Colonic mucosa (tissue), 4 donors: ENCODE results near the gene HERC3. TPM values are rescaled to one million over a fixed set of nuclear protein-coding genes. Genes with fewer than 3 reads are reported as not detected.

Source experiments
- DNase-seq: peaks from one replicate; pipeline ENCODE4 v3.0.0-alpha.2; 2020
- H3K27ac ChIP-seq: fragments of 200-600 bp; one replicate; pipeline ENCODE4 v1.8.0; 2021
- H3K27me3 ChIP-seq: fragments of 200-600 bp; one replicate; pipeline ENCODE4 v1.8.0; 2021
- H3K36me3 ChIP-seq: fragments of 200-600 bp; one replicate; pipeline ENCODE4 v1.8.0; 2021
- H3K4me1 ChIP-seq: fragments of 200-600 bp; one replicate; pipeline ENCODE4 v1.8.0; 2021; ENCODE audit warnings: mild to moderate bottlenecking
- H3K4me3 ChIP-seq: fragments of 200-600 bp; one replicate; pipeline ENCODE4 v1.8.0; 2021
- H3K9ac ChIP-seq, 2 donors: one replicate each; pipeline ENCODE4 v1.7.0; 2013; ENCODE audit warnings: control low read depth in 2 of 2, low read depth in 2 of 2, low read length in 2 of 2
- H3K9me3 ChIP-seq: fragments of 200-600 bp; one replicate; pipeline ENCODE4 v1.8.0; 2021
- intact Hi-C: fragments of 100-400 bp; cut with DNase I; formaldehyde crosslinking; loops from one replicate; pipeline ENCODE4 v1.14.1; 2022
- total RNA-seq, 2 donors: library from RNA; stranded (reverse); fragmentation: NEBNext Ultra II Directional in 1 of 2; extraction: Animal tissue kit (Norgen Biotek cat#: 25700) in 1 of 2; gene quantifications; one replicate each; pipeline ENCODE4 v1.2.1, GENCODE V29; 2021
- TF ChIP-seq, protein P1 (sequence below): fragments of 200-600 bp; IDR thresholded peaks from one replicate; pipeline ENCODE4 v1.8.0; 2022; ENCODE audit warnings: antibody characterized with exemption, mild to moderate bottlenecking
- donor health status: healthy.
- donor health status: DM: no; HTN: no; CAD: no.
- donor health status: DM: no; HTN: no; CAD: no.

HERC3 gene
- total RNA-seq, 2 donors from 2014 or later = 23.0 to 51.4 TPM

DNA sequence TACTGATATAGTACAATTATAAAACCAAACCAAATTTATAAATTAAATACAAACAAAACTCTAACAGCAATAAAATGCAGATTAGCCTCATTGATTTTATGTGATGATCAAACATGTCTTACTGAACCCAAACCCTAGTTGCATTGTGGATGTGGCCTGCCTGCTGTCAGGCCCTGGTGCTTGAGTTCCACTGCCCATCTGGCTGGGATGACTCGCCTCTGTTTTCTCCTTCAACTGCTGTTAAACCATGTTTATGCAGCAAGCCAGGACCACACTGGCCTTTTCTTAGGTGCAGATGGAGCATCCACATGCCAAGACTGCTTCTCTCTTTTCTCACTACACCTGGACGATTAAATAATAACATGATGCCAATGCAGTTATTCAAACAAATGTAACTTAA lies 82.7 kb downstream of the HERC3 start:
- DNase-seq = no peak
- Histone ChIP-seq H3K9ac (no peak overlapping the region), H3K27ac (no peak overlapping the region), H3K4me1 (no peaks in the 10 kb centered on the region), H3K27me3 (no peaks in the 10 kb centered on the region), H3K36me3 (no peaks in the 10 kb centered on the region), H3K4me3 (no peak overlapping the region), H3K9me3 (no peaks in the 10 kb centered on the region)
- intact Hi-C loops = no loop called here
- TF ChIP-seq, protein P1, sequence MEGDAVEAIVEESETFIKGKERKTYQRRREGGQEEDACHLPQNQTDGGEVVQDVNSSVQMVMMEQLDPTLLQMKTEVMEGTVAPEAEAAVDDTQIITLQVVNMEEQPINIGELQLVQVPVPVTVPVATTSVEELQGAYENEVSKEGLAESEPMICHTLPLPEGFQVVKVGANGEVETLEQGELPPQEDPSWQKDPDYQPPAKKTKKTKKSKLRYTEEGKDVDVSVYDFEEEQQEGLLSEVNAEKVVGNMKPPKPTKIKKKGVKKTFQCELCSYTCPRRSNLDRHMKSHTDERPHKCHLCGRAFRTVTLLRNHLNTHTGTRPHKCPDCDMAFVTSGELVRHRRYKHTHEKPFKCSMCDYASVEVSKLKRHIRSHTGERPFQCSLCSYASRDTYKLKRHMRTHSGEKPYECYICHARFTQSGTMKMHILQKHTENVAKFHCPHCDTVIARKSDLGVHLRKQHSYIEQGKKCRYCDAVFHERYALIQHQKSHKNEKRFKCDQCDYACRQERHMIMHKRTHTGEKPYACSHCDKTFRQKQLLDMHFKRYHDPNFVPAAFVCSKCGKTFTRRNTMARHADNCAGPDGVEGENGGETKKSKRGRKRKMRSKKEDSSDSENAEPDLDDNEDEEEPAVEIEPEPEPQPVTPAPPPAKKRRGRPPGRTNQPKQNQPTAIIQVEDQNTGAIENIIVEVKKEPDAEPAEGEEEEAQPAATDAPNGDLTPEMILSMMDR = no peak

DNA sequence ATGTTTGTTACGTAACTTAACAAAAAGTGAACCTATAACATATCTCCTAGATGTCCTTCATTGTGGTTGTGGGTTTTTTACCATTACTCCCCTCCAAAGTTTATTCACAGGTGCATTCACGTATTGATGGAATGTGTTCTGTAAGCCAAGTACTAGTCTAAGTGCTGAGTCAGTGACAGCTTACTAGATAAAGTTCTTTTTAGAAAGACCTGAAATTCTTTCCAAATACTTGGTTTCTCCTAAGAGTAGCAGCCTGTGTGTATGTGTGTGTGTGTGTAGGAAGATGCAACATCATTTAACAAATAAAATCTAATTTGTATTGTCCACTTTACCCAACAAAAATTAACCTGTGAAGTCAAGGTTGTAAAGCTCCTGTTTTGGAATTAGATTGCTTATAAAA lies 83.3 kb downstream of the HERC3 start:
- TF ChIP-seq, protein P1 = no peak
- no peak overlapping the region for H3K4me3 ChIP-seq
- intact Hi-C loops = no loop called here
- no peaks in the 10 kb centered on the region for H3K36me3 ChIP-seq
- H3K9ac ChIP-seq = no peak overlapping the region
- H3K27ac ChIP-seq = no peak overlapping the region
- H3K27me3 ChIP-seq = no peaks in the 10 kb centered on the region
- no peaks in the 10 kb centered on the region for H3K9me3 ChIP-seq
- no peak for DNase-seq
- no peaks in the 10 kb centered on the region for H3K4me1 ChIP-seq

DNA sequence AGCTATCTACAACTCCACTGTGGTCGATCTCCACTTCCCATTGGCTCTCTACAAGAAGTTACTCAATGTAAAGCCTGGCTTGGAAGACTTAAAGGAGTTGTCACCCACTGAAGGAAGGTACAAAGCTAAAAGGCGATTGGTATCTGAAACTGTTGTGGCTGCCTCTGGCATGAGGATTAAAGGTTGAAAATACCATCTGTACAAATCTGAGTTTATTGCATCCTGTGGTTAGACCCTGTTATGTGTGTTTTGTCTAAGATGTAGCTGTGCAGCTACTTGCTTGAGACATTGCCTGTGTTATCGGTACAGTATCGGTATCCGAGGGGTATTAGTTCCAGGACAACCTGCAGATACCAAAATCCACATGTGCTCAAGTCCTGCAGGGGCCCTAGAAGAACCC lies 88.9 kb downstream of the HERC3 start:
- Histone ChIP-seq H3K9ac (no peak overlapping the region), H3K27ac (no peak overlapping the region), H3K4me3 (no peak overlapping the region), H3K4me1 (no peaks in the 10 kb centered on the region), H3K27me3 (no peaks in the 10 kb centered on the region), H3K36me3 (no peaks in the 10 kb centered on the region), H3K9me3 (no peaks in the 10 kb centered on the region)
- TF ChIP-seq, protein P1 = no peak
- DNase-seq = no peak
- intact Hi-C loops = no loop called here

DNA sequence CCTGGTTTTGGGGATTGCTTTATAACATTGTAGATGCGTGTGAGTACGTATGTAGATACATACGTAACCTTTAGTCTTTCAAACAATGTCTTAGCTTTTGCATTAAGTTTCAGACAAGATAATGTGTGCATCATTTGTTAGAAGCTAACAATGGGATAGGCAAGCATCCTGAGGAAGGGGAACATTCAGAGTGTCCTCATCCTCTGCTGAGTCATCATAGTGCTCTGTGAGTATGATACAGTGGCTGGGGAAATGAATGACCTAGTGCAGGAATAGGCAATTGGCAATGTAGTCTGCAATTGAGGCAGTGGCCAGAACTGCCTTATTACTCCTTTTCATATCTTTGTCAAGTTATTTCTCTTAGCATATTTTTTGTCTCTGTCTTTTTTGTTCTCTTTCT lies 98.1 kb downstream of the HERC3 start:
- Histone ChIP-seq H3K36me3 (peaks cover 5% of the 10 kb centered on the region), H3K27me3 (no peaks in the 10 kb centered on the region), H3K4me1 (no peaks in the 10 kb centered on the region), H3K4me3 (no peak overlapping the region), H3K9me3 (no peaks in the 10 kb centered on the region), H3K27ac (no peak overlapping the region), H3K9ac (no peak overlapping the region)
- no peak for DNase-seq
- TF ChIP-seq, protein P1 = no peak
- intact Hi-C loops = no loop called here

DNA sequence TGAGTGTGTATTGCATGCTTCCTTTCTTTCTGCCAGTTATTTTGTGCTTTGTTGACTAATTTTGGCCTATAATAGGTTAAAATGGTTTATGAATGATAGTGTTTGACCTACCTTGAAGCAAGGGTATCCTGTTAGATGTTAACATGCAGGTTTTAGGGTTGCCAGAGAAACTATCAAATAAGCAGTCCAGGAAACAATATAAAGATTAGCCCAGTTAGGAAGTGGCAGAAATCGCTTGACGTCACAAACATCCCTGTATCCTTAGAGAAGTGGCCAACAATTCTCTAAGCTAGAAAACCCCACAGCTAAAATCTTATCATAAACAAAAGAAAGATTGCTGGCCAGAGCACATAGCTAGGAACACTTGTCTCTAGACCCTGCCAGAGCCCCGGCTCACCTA lies 101.5 kb downstream of the HERC3 start:
- Histone ChIP-seq H3K9ac (no peak overlapping the region), H3K27me3 (no peaks in the 10 kb centered on the region), H3K9me3 (no peaks in the 10 kb centered on the region), H3K4me1 (no peaks in the 10 kb centered on the region), H3K36me3 (peaks cover 5% of the 10 kb centered on the region), H3K27ac (no peak overlapping the region), H3K4me3 (no peak overlapping the region)
- DNase-seq = no peak
- intact Hi-C loops = no loop called here
- TF ChIP-seq, protein P1 = no peak

DNA sequence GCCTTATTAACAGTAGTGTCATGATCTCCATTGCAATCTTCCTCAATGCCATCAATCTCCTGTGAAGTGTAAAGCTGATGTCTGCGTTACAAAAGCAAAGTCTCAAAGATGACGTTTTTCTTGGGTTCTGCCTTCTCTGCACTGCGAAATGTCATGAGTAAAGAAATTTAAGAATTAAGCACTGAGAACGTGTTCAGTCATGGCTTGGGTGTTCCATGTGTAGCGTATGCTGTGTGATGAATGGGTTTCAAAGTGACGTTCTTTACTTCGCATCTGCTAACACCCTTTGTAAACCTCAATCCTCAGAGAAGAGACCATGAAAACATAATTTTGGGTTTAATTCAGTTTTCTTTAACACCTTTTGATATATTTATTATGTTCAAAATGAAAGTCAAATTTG lies 104.3 kb downstream of the HERC3 start:
- no peak overlapping the region for H3K27ac ChIP-seq

More for the DNA sequence above, 104.3 kb downstream of the HERC3 start:
- Histone ChIP-seq H3K4me1 (no peaks in the 10 kb centered on the region), H3K9me3 (no peaks in the 10 kb centered on the region), H3K4me3 (peak overlapping the region; percentile 62), H3K36me3 (no peaks in the 10 kb centered on the region), H3K9ac (no peak overlapping the region), H3K27me3 (no peaks in the 10 kb centered on the region)
- TF ChIP-seq, protein P1 = no peak
- intact Hi-C loops = no loop called here
- no peak for DNase-seq
